Tibial nerve (tissue), 4 donors: Measurements from ENCODE around the gene TNS2. TPM values are rescaled to one million over a fixed set of nuclear protein-coding genes. Genes with fewer than 3 reads are reported as not detected.

Experiments
- DNase-seq, 2 donors: peaks; one replicate each; pipeline ENCODE4 v3.0.0-alpha.2; 2019; ENCODE audit warnings: low spot score in 2 of 2
- H3K27ac ChIP-seq, 4 donors: fragments of 200-600 bp; sonication (generic) in 3 of 4; one replicate each; pipeline ENCODE4 v1.5.1; 2017 to 2019; ENCODE audit warnings: mild to moderate bottlenecking in 1 of 4
- H3K27me3 ChIP-seq, 2 donors: fragments of 200-600 bp; sonication (generic) in 1 of 2; one replicate each; pipeline versions ENCODE4 v1.5.1 to v1.6.0; 2017 to 2019
- H3K36me3 ChIP-seq, 3 donors: fragments of 200-600 bp; sonication (generic); one replicate each; pipeline ENCODE4 v1.5.1; 2018 to 2019
- H3K4me1 ChIP-seq, 4 donors: fragments of 200-600 bp; sonication (generic) in 3 of 4; one replicate each; pipeline ENCODE4 v1.5.1; 2017 to 2019
- H3K4me3 ChIP-seq, 4 donors: fragments of 200-600 bp; sonication (generic) in 3 of 4; one replicate each; pipeline ENCODE4 v1.5.1; 2017 to 2019; ENCODE audit warnings: mild to moderate bottlenecking in 1 of 4, moderate library complexity in 1 of 4
- H3K9me3 ChIP-seq, 4 donors: fragments of 200-600 bp; sonication (generic) in 3 of 4; one replicate each; pipeline ENCODE4 v1.5.1; 2017 to 2019
- CTCF ChIP-seq, 5 experiments: fragments of 200-600 bp in 3 of 5; fragments of 450-650 bp in 2 of 5; sonication (generic) in 3 of 5; IDR thresholded peaks; one replicate each; pipeline ENCODE4 v1.5.1; 2016 to 2019; ENCODE audit warnings: antibody characterized with exemption in 5 of 5, mild to moderate bottlenecking in 3 of 5, moderate library complexity in 2 of 5
- EP300 ChIP-seq, 2 donors: sonication (generic); formaldehyde crosslinking; IDR thresholded peaks; one replicate each; pipeline ENCODE4 v1.6.1; 2017; ENCODE audit warnings: antibody characterized with exemption in 2 of 2, mild to moderate bottlenecking in 1 of 2
- POLR2A ChIP-seq, 2 donors: fragments of 450-650 bp; IDR thresholded peaks; one replicate each; pipeline ENCODE4 v1.6.1; 2017; ENCODE audit warnings: antibody characterized with exemption in 2 of 2, mild to moderate bottlenecking in 2 of 2, moderate library complexity in 2 of 2
- WGBS, 2 donors: methylation state at CpG; one replicate each; pipeline ENCODE4 v1.1.5; 2018; 5-methylcytosine and 5-hydroxymethylcytosine counted together
- total RNA-seq, 4 donors: library from RNA; depleted of rRNA; stranded (reverse); fragments of >200 nt; gene quantifications; one replicate each; pipeline ENCODE4 v1.1.0, GENCODE V29; 2016

The TNS2 gene
- total RNA-seq, 4 donors from 2014 or later: 411 to 653 (median 546) TPM

GRCh38 chr12:53074283-53074998 lies 24.6 kb downstream of the TNS2 start:
- Histone ChIP-seq H3K4me3 (no peak overlapping the region), H3K27me3 (no peaks in the 10 kb centered on the region), H3K27ac (peak overlapping the region; percentile 58 to 100 (median 82)), H3K9me3 (no peaks in the 10 kb centered on the region), H3K4me1 (peaks cover 0 to 92% (median 66%) of the 10 kb centered on the region in 4 donors), H3K36me3 (peaks cover 0 to 31% (median 0%) of the 10 kb centered on the region in 3 donors)
- DNase-seq: peak in 1 of 2 donors; percentile 9
- WGBS, 2 donors: 78 to 84% methylated on average over 11 of the region's 11 CpGs
- no peak for TF ChIP-seq POLR2A (IDR thresholded peaks at IDR 0.05)
- no peak for TF ChIP-seq EP300 (IDR thresholded peaks at IDR 0.05)
- no peak for TF ChIP-seq CTCF (IDR thresholded peaks at IDR 0.05)

GRCh38 chr12:53074999-53075370 lies 25.1 kb downstream of the TNS2 start:
- Histone ChIP-seq H3K4me1 (peaks cover 0 to 90% (median 62%) of the 10 kb centered on the region in 4 donors), H3K27me3 (no peaks in the 10 kb centered on the region), H3K9me3 (no peaks in the 10 kb centered on the region), H3K4me3 (no peak overlapping the region), H3K27ac (peak overlapping the region; percentile 58 to 100 (median 82)), H3K36me3 (peaks cover 0 to 31% (median 0%) of the 10 kb centered on the region in 3 donors)
- TF ChIP-seq POLR2A (IDR thresholded peaks at IDR 0.05): no peak
- no peak for TF ChIP-seq EP300 (IDR thresholded peaks at IDR 0.05)
- TF ChIP-seq CTCF (IDR thresholded peaks at IDR 0.05): no peak
- no peak for DNase-seq
- WGBS, 2 donors: 94 to 96% methylated on average over 3 of the region's 3 CpGs

DNA sequence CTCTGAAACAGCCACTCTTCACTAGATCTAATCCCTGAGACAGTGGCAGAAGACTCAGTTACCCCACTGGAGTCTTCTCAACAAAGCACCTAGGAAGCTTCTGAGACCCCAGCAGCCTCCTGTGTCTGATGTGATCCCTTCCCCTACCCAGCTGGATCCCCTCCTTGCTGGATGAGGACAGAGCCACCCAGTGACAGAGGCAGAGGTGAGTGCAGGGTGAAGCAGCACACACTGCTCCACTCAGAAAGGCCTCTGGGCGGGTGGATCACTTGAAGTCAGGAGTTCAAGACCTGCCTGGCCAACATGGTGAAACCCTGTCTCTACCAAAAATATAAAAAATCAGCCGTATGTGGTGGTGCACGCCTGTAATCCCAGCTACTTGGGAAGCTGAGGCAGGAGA lies 26.6 kb downstream of the TNS2 start:
- peaks cover 0 to 31% (median 0%) of the 10 kb centered on the region in 3 donors for H3K36me3 ChIP-seq
- TF ChIP-seq POLR2A (IDR thresholded peaks at IDR 0.05) (no peak), CTCF (IDR thresholded peaks at IDR 0.05) (no peak), EP300 (IDR thresholded peaks at IDR 0.05) (no peak)
- no peak for DNase-seq
- H3K27me3 ChIP-seq: no peaks in the 10 kb centered on the region
- no peak overlapping the region for H3K4me3 ChIP-seq
- 81 to 85% methylated on average over 3 of the region's 3 CpGs for WGBS, 2 donors
- H3K9me3 ChIP-seq: no peaks in the 10 kb centered on the region
- peaks cover 0 to 86% (median 47%) of the 10 kb centered on the region in 4 donors for H3K4me1 ChIP-seq
- H3K27ac ChIP-seq: peak overlapping the region in 3 of 4 donors; percentile 64 to 100 (median 99)

DNA sequence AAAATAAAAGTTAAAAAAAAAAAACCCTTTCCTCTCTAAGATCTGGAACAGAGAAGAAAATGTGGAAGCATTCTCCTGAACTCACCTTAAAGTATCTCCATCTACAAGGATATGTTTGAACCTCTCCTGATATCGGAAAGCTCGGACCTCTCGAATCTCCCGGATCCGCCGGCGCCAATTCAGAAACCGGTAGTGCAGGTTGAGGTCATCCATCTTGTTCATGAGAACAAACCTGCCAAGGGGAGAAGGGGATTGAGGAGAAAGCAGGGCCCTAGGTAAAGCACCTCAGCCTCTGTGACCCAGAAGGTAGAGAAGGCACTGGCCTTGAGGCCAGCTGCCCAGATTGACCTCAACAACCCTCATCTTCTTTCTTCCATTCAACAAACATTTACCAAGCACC lies 27.2 kb downstream of the TNS2 start:
- DNase-seq: no peak
- Histone ChIP-seq H3K9me3 (no peaks in the 10 kb centered on the region), H3K27ac (peak overlapping the region in 1 of 4 donors; percentile 99), H3K36me3 (peaks cover 0 to 31% (median 0%) of the 10 kb centered on the region in 3 donors), H3K27me3 (no peaks in the 10 kb centered on the region), H3K4me3 (no peak overlapping the region), H3K4me1 (peaks cover 0 to 81% (median 41%) of the 10 kb centered on the region in 4 donors)
- WGBS, 2 donors: 95 to 98% methylated on average over 8 of the region's 8 CpGs
- TF ChIP-seq CTCF (IDR thresholded peaks at IDR 0.05) (no peak), EP300 (IDR thresholded peaks at IDR 0.05) (no peak), POLR2A (IDR thresholded peaks at IDR 0.05) (no peak)
